Iris pigment epithelial cell (primary cell): ENCODE data around the gene SAMD8.
A peak's percentile ranks its signal among the peaks of the same experiment; 100 is the strongest.

Experiments used
- DNase-seq: peaks from one replicate; pipeline ENCODE4 v3.0.0-alpha.2; 2011; ENCODE audit warnings: low read depth

The SAMD8 gene

GRCh38 chr10:75223507-75223906, 112.1 kb downstream of the SAMD8 start:
- DNase-seq = no peak

GRCh38 chr10:75226095-75226494, 114.6 kb downstream of the SAMD8 start:
- no peak for DNase-seq

GRCh38 chr10:75226656-75227055, 115.2 kb downstream of the SAMD8 start:
- no peak for DNase-seq

- no peak for DNase-seq
These were observed 116.8 kb downstream of the SAMD8 start for GRCh38 chr10:75228278-75228677.

- DNase-seq = no peak
These were observed 117.4 kb downstream of the SAMD8 start for GRCh38 chr10:75228834-75229233.

GRCh38 chr10:75229971-75230370, 118.5 kb downstream of the SAMD8 start:
- DNase-seq = peak; percentile 69

GRCh38 chr10:75230600-75231038, 119.2 kb downstream of the SAMD8 start:
- DNase-seq = peak; percentile 87
